WTC11 (cell line): ENCODE results near the gene FBXO2. TPM values are rescaled to one million over a fixed set of nuclear protein-coding genes. Genes with fewer than 3 reads are reported as not detected.

ENCODE experiments used
- ATAC-seq: fragments of 200-7000 bp; cut with Tn5 transposase; 2 replicates; pipeline ENCODE4 v1.10.0; 2021; ENCODE audit warnings: mild to moderate bottlenecking, moderate library complexity
- CTCF ChIA-PET: fragments of 300-600 bp; sonication (Branson Sonifier 250); formaldehyde crosslinking; loops from one replicate; lab custom pipeline; 2021; ENCODE audit warnings: antibody characterized with exemption; lab: Charles Lee
- POLR2A ChIA-PET: fragments of 350-600 bp; sonication (Branson Sonifier 250); formaldehyde crosslinking; loops from one replicate; lab custom pipeline; 2021; ENCODE audit warnings: antibody characterized with exemption; lab: Charles Lee
- DNase-seq: peaks from one replicate; pipeline ENCODE4 v3.0.0; 2021; ENCODE audit warnings: low spot score
- H3K27ac Mint-ChIP-seq: 2 replicates; pipeline ENCODE4 v1.8.0; 2021; ENCODE audit warnings: mixed read lengths
- H3K27me3 Mint-ChIP-seq: 2 replicates; pipeline ENCODE4 v1.8.0; 2021; ENCODE audit warnings: low read depth, mild to moderate bottlenecking, moderate library complexity, mixed read lengths
- H3K36me3 Mint-ChIP-seq: 2 replicates; pipeline ENCODE4 v1.8.0; 2021; ENCODE audit warnings: mixed read lengths
- H3K4me1 Mint-ChIP-seq: 2 replicates; pipeline ENCODE4 v1.8.0; 2022; ENCODE audit warnings: mixed read lengths
- H3K4me3 Mint-ChIP-seq: 2 replicates; pipeline ENCODE4 v1.8.0; 2021; ENCODE audit warnings: mild to moderate bottlenecking, moderate library complexity, mixed read lengths
- H3K9me3 Mint-ChIP-seq: 2 replicates; pipeline ENCODE4 v1.8.0; 2021; ENCODE audit warnings: mixed read lengths
- CBFB ChIP-seq: sonication (generic); formaldehyde crosslinking; IDR thresholded peaks from 2 replicates; pipeline ENCODE4 v1.8.1; 2022; ENCODE audit warnings: mild to moderate bottlenecking, low read depth, missing genetic modification reagents
- FOXP1 ChIP-seq: sonication (generic); formaldehyde crosslinking; IDR thresholded peaks from 2 replicates; pipeline ENCODE4 v1.8.0; 2022; ENCODE audit warnings: missing genetic modification reagents, mild to moderate bottlenecking, moderate library complexity, borderline replicate concordance
- FOXP4 ChIP-seq: sonication (generic); formaldehyde crosslinking; IDR thresholded peaks from 2 replicates; pipeline ENCODE4 v1.8.0; 2022; ENCODE audit warnings: mild to moderate bottlenecking, missing genetic modification reagents
- GABPB1 ChIP-seq: sonication (generic); formaldehyde crosslinking; IDR thresholded peaks from 2 replicates; pipeline ENCODE4 v1.8.1; 2023; ENCODE audit warnings: mild to moderate bottlenecking, missing genetic modification reagents
- GRHL2 ChIP-seq: fragments of 250-450 bp; sonication (Bioruptor Pico); IDR thresholded peaks from 2 replicates; pipeline ENCODE4 v1.8.0; 2022; ENCODE audit warnings: mild to moderate bottlenecking, moderate library complexity; ENCODE audit not compliant: insufficient replicate concordance, severe bottlenecking
- JAZF1 ChIP-seq: fragments of 250-450 bp; sonication (Bioruptor Pico); IDR thresholded peaks from 2 replicates; pipeline ENCODE4 v1.9.0; 2021; ENCODE audit warnings: moderate library complexity, mild to moderate bottlenecking, inconsistent platforms
- NFE2L1 ChIP-seq: sonication (generic); formaldehyde crosslinking; IDR thresholded peaks from 2 replicates; pipeline ENCODE4 v1.8.1; 2023; ENCODE audit warnings: missing genetic modification reagents
- SMAD4 ChIP-seq: sonication (generic); formaldehyde crosslinking; IDR thresholded peaks from 2 replicates; pipeline ENCODE4 v1.8.0; 2022; ENCODE audit warnings: mild to moderate bottlenecking, missing genetic modification reagents
- STAT6 ChIP-seq: sonication (generic); formaldehyde crosslinking; conservative IDR thresholded peaks from 2 replicates; pipeline ENCODE4 v1.8.1; 2023; ENCODE audit warnings: mild to moderate bottlenecking, low read depth, missing genetic modification reagents, moderate library complexity
- TEAD4 ChIP-seq: sonication (generic); formaldehyde crosslinking; IDR thresholded peaks from 2 replicates; pipeline ENCODE4 v1.8.0; 2022; ENCODE audit warnings: mild to moderate bottlenecking, missing genetic modification reagents
- ZBTB21 ChIP-seq: sonication (generic); formaldehyde crosslinking; IDR thresholded peaks from 2 replicates; pipeline ENCODE4 v1.8.1; 2023; ENCODE audit warnings: mild to moderate bottlenecking, missing genetic modification reagents, borderline replicate concordance
- ZBTB43 ChIP-seq: sonication (generic); formaldehyde crosslinking; IDR thresholded peaks from 2 replicates; pipeline ENCODE4 v1.8.1; 2023; ENCODE audit warnings: mild to moderate bottlenecking, missing genetic modification reagents
- ZNF138 ChIP-seq: sonication (generic); formaldehyde crosslinking; conservative IDR thresholded peaks from 2 replicates; pipeline ENCODE4 v1.8.1; 2022; ENCODE audit warnings: mild to moderate bottlenecking, moderate library complexity, missing genetic modification reagents
- ZNF263 ChIP-seq: sonication (generic); formaldehyde crosslinking; IDR thresholded peaks from 2 replicates; pipeline ENCODE4 v1.8.1; 2022; ENCODE audit warnings: low read depth, mild to moderate bottlenecking, moderate library complexity, missing genetic modification reagents
- ZNF396 ChIP-seq: fragments of 250-450 bp; sonication (Bioruptor Pico); IDR thresholded peaks from 2 replicates; pipeline ENCODE4 v1.8.0; 2021; ENCODE audit warnings: mild to moderate bottlenecking, moderate library complexity, borderline replicate concordance
- ZNF416 ChIP-seq: fragments of 250-450 bp; sonication (Bioruptor Pico); IDR thresholded peaks from 2 replicates; pipeline ENCODE4 v1.9.0; 2021; ENCODE audit warnings: mild to moderate bottlenecking, inconsistent platforms
- ZNF423 ChIP-seq: fragments of 250-450 bp; sonication (Bioruptor Pico); IDR thresholded peaks from 2 replicates; pipeline ENCODE4 v2.1.2; 2022; ENCODE audit warnings: mild to moderate bottlenecking, moderate library complexity
- total RNA-seq: library from RNA; stranded (reverse); gene quantifications from 3 replicates; pipeline ENCODE4 v1.2.3, GENCODE V29; 2021

FBXO2 gene
- total RNA-seq, 1 experiment from 2014 or later, result 58.2 TPM

GRCh38 chr1:11638121-11638520 is 16.1 kb downstream of the FBXO2 start:
- H3K27me3 Mint-ChIP-seq, result no peaks in the 10 kb centered on the region
- TF ChIP-seq CBFB (CRISPR knock-in tag), result no peak
- no peak for TF ChIP-seq GABPB1 (CRISPR knock-in tag)
- no peak for TF ChIP-seq FOXP1 (CRISPR knock-in tag)
- H3K36me3 Mint-ChIP-seq, result no peaks in the 10 kb centered on the region
- DNase-seq (no peak), ATAC-seq (no peak)
- H3K9me3 Mint-ChIP-seq, result no peaks in the 10 kb centered on the region
- H3K4me1 Mint-ChIP-seq, result no peaks in the 10 kb centered on the region
- POLR2A ChIA-PET, result no interaction called here
- no peak overlapping the region for H3K4me3 Mint-ChIP-seq
- no peak overlapping the region for H3K27ac Mint-ChIP-seq
- CTCF ChIA-PET, result interaction anchor here (0.7 to 2.8 kb wide), 6 partner anchors 7 to 318 kb away, joined by 3 to 15 read pairs (median 4); partner anchors contain the start of genes DISP3 and FBXO6

- H3K27me3 Mint-ChIP-seq, result no peaks in the 10 kb centered on the region
- DNase-seq, result no peak
- no peak overlapping the region for H3K4me3 Mint-ChIP-seq
- no peaks in the 10 kb centered on the region for H3K4me1 Mint-ChIP-seq
- no peaks in the 10 kb centered on the region for H3K36me3 Mint-ChIP-seq
- ATAC-seq, result no peak
- TF ChIP-seq SMAD4 (no peak), ZNF423 (CRISPR knock-in tag) (no peak), JAZF1 (CRISPR knock-in tag) (no peak), STAT6 (CRISPR knock-in tag) (no peak), ZNF416 (CRISPR knock-in tag) (no peak), ZNF263 (CRISPR knock-in tag) (no peak), ZNF396 (CRISPR knock-in tag) (no peak), NFE2L1 (CRISPR knock-in tag) (no peak), GRHL2 (no peak), TEAD4 (CRISPR knock-in tag) (no peak), FOXP4 (no peak), ZBTB21 (CRISPR knock-in tag) (no peak), ZBTB43 (CRISPR knock-in tag) (no peak), ZNF138 (CRISPR knock-in tag) (no peak)
- ChIA-PET POLR2A (interaction anchor here (0.7 to 0.8 kb wide), 2 partner anchors 99 to 482 kb away, joined by 4 to 5 read pairs; no protein-coding TSS in a partner anchor), CTCF (interaction anchor here (0.7 to 1.2 kb wide), 5 partner anchors 11 to 156 kb away, joined by 3 to 5 read pairs (median 3); partner anchors contain the start of gene DISP3)
- no peaks in the 10 kb centered on the region for H3K9me3 Mint-ChIP-seq
- H3K27ac Mint-ChIP-seq, result no peak overlapping the region
These were observed 19.6 kb downstream of the FBXO2 start for GRCh38 chr1:11634365-11635192.
